HFFc6 (cell line): ENCODE results near the gene TBL2. TPM values are rescaled to one million over a fixed set of nuclear protein-coding genes. Genes with fewer than 3 reads are reported as not detected.
"Not testable (repeated sequence)": the region's sequence is repeated elsewhere in the genome, so short reads cannot be mapped to it uniquely, and the experiment has no call there.

Experiments used
- DNase-seq: peaks from one replicate; pipeline ENCODE4 v3.0.0-alpha.2; 2018
- H3K27ac Mint-ChIP-seq: 2 replicates; pipeline ENCODE4 v1.8.0; 2020; ENCODE audit warnings: mild to moderate bottlenecking, mixed read lengths
- H3K27me3 Mint-ChIP-seq: 2 replicates; pipeline ENCODE4 v1.8.0; 2021; ENCODE audit warnings: mild to moderate bottlenecking, moderate library complexity, mixed read lengths; ENCODE audit not compliant: insufficient read depth
- H3K36me3 Mint-ChIP-seq: 2 replicates; pipeline ENCODE4 v1.8.0; 2021; ENCODE audit warnings: low read depth, mixed read lengths
- H3K4me1 Mint-ChIP-seq: 2 replicates; pipeline ENCODE4 v1.8.0; 2020; ENCODE audit warnings: low read depth, mixed read lengths
- H3K4me3 Mint-ChIP-seq: 2 replicates; pipeline ENCODE4 v1.8.0; 2020; ENCODE audit warnings: mild to moderate bottlenecking, moderate library complexity, mixed read lengths
- H3K9me3 Mint-ChIP-seq: 2 replicates; pipeline ENCODE4 v1.8.0; 2020; ENCODE audit warnings: mild to moderate bottlenecking, mixed read lengths
- total RNA-seq, 6 experiments: library from RNA; stranded (reverse); fragmentation: NEBNext Ultra II Directional; extraction: Animal tissue kit (Norgen Biotek cat#: 25700); gene quantifications; 2 replicates in 1 of 6; 3 replicates in 5 of 6; pipeline ENCODE4 v1.2.3, GENCODE V29; 2021
- TF ChIP-seq, protein P1 (sequence below): fragments of 200-600 bp; sonication (generic); IDR thresholded peaks from 2 replicates; pipeline ENCODE4 v1.5.0; 2021; ENCODE audit warnings: antibody characterized with exemption, mild to moderate bottlenecking

The TBL2 gene
- total RNA-seq, 6 experiments from 2014 or later = 34.3 to 48.1 (median 38.8) TPM

DNA sequence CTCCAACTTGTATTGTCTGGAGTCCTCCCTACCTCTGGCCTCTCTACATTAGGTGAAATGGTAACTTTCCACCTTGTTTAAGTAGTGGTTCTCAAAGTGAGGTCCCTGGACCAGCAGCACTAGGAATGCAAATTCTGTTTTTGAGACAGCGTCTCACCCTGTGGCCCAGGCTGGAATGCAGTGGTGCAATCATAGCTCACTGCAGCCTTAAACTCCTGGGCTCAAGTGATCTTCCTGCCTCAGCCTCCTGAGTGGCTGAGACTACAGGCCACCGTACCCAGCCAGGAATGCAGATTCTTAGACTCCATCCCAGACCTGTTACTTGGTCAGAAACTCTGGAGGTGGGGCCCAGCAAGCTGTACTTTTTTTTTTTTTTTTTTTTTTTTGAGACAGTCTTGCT lies 6.8 kb upstream of the TBL2 start:
- Mint-ChIP-seq H3K27ac (no peak overlapping the region), H3K4me3 (no peak overlapping the region), H3K36me3 (no peaks in the 10 kb centered on the region), H3K4me1 (peaks cover 4% of the 10 kb centered on the region; the same call in 1 of the 2 replicates), H3K27me3 (peaks cover 6% of the 10 kb centered on the region), H3K9me3 (no peaks in the 10 kb centered on the region)
- DNase-seq = no peak
- TF ChIP-seq, protein P1, sequence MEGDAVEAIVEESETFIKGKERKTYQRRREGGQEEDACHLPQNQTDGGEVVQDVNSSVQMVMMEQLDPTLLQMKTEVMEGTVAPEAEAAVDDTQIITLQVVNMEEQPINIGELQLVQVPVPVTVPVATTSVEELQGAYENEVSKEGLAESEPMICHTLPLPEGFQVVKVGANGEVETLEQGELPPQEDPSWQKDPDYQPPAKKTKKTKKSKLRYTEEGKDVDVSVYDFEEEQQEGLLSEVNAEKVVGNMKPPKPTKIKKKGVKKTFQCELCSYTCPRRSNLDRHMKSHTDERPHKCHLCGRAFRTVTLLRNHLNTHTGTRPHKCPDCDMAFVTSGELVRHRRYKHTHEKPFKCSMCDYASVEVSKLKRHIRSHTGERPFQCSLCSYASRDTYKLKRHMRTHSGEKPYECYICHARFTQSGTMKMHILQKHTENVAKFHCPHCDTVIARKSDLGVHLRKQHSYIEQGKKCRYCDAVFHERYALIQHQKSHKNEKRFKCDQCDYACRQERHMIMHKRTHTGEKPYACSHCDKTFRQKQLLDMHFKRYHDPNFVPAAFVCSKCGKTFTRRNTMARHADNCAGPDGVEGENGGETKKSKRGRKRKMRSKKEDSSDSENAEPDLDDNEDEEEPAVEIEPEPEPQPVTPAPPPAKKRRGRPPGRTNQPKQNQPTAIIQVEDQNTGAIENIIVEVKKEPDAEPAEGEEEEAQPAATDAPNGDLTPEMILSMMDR = no peak

DNA sequence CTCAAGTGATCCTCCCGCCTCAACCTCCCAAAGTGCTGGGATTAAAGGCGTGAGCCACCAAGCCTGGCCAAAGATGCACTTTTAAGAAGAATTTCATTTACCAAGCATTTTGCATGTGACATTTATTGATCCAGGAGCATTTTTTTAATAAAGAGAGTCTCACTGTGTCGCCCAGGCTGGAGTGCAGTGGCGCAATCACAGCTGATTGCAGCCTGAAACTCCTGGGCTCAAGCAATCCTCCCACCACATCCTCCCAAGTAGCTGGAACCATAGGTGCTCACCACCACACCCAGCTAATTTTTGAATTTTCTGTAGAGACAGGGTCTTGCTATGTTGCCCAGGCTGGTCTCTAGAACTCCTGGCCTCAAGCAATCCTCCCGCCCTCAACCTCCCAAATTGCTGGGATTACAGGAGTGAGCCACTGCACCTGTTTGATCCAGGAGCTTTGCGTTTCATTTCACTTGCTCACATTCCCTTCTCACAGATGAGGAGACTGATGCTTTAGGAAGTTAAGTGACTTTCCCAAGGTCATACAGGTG lies 4.4 kb upstream of the TBL2 start:
- Mint-ChIP-seq H3K36me3 (peaks cover 6% of the 10 kb centered on the region; the same call in 1 of the 2 replicates), H3K4me3 (no peak overlapping the region), H3K4me1 (peaks cover 11% of the 10 kb centered on the region), H3K9me3 (no peaks in the 10 kb centered on the region; the same call in 1 of the 2 replicates), H3K27ac (no peak overlapping the region), H3K27me3 (peaks cover 8% of the 10 kb centered on the region)
- TF ChIP-seq, protein P1 = no peak
- no peak for DNase-seq

DNA sequence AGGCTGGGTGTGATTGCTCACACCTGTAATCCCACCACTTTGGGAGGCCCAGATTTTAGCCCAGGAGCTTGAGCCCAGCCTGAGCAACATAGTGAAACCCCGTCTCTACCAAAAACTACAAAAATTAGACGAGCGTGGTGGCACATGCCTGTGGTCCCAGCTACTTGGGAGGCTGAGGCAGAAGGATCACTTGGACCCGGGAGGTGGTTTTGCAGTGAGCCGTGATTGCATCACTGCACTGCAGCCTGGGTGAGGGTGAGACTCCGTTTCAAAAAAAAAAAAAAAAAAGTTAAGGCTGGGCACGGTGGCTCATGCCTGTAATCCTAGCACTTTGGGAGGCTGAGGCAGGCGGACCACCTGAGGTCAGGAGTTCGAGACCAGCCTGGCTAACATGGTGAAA lies 2.6 kb upstream of the TBL2 start:
- H3K27me3 Mint-ChIP-seq, H3K27ac Mint-ChIP-seq, DNase-seq, H3K4me3 Mint-ChIP-seq, H3K9me3 Mint-ChIP-seq: not testable (repeated sequence)
- peaks cover 19% of the 10 kb centered on the region for H3K4me1 Mint-ChIP-seq
- H3K36me3 Mint-ChIP-seq = peaks cover 12% of the 10 kb centered on the region

DNA sequence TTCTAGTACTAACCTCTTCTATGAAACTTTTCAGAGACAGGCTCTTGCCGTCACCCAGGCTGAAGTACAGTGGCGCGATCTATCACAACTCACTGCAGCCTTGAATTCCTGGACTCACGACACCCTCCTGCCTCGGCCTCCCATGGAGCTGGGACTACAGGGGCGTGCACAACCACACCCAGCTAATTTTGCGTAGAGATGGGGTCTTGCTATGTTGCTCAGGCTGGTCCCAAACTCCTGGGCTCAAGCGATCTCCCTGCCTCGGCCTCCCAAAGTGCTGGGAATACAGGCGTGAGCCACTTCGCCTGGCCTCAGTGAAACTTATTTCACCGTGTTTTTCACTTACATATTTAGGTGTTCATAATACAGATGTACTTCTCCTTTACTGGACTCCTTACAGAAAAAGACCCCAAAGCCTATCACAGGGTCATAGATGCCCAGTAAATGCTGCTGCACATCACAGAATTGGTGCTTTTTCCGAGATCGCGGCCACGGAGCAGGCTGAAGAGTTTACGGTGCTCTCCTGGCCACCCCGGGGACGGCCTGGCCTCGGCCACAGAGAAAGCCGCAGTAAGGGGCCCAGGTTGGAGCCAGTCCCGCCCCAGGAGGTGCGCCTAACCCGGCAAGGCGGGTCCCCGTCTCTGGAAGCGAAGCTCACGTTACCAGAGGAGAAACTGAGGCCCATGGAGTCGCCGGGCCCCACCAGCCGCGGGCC lies 595 bp downstream of the TBL2 start:
- peak overlapping the region; percentile 95 for H3K4me3 Mint-ChIP-seq
- no peak for DNase-seq
- TF ChIP-seq, protein P1 = no peak
- peaks cover 19% of the 10 kb centered on the region for H3K4me1 Mint-ChIP-seq
- no peaks in the 10 kb centered on the region; the same call in 1 of the 2 replicates for H3K9me3 Mint-ChIP-seq
- peaks cover 22% of the 10 kb centered on the region for H3K36me3 Mint-ChIP-seq
- peak overlapping the region; percentile 93 for H3K27ac Mint-ChIP-seq
- peaks cover 3% of the 10 kb centered on the region for H3K27me3 Mint-ChIP-seq

DNA sequence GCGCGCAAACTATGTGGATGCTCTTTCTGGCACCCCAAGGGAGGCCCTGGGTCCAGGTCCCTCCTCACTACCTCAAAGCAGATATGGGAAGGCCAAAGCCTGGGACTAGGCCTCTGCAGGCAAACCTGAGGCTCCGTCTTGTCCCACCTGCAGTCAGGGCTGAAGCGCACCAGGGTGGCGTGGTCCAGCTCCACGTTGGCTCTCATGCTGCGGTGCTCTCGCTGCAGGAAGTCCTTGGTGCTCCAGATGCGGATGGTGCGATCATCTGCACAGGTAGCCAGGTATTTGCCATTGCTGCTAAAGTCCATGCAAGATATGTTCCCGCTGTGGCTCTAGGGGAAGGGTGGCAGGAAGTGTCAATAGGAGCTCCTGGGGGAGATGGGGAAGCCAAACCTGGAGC lies 4.6 kb downstream of the TBL2 start:
- TF ChIP-seq, protein P1 = no peak
- H3K4me1 Mint-ChIP-seq = peaks cover 13% of the 10 kb centered on the region
- no peak overlapping the region for H3K27ac Mint-ChIP-seq
- peaks cover 39% of the 10 kb centered on the region for H3K36me3 Mint-ChIP-seq
- no peak overlapping the region for H3K4me3 Mint-ChIP-seq
- no peak for DNase-seq
- H3K9me3 Mint-ChIP-seq = no peaks in the 10 kb centered on the region; the same call in 1 of the 2 replicates
- H3K27me3 Mint-ChIP-seq = 0 out of 2 replicates have a peak, but pooled peaks cover 1% of the 10 kb centered on the region

DNA sequence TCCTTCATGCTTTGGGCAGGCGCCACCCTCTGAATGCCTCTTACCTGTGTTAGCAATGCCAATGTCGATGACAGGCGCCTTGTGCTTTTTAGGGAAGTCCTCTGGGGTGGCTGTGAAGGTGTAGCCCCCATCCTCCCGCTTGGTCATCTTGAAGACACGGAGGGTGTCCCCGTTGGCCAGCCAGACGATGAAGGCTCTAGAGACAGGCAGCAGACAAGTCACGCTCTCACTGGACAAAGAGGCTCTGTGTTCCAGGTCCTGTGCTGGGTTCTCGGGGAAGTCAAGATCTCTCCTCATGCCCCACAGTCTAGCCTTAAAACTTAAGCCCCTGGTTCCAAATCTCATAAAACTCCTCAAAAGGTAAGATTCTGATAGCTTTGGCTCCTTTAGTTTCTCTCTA lies 5.1 kb downstream of the TBL2 start:
- TF ChIP-seq, protein P1 = no peak
- no peak overlapping the region for H3K4me3 Mint-ChIP-seq
- H3K36me3 Mint-ChIP-seq = peaks cover 39% of the 10 kb centered on the region
- 0 out of 2 replicates have a peak, but pooled peaks cover under 1% of the 10 kb centered on the region for H3K27me3 Mint-ChIP-seq
- no peaks in the 10 kb centered on the region for H3K9me3 Mint-ChIP-seq
- no peak for DNase-seq
- H3K4me1 Mint-ChIP-seq = peaks cover 10% of the 10 kb centered on the region
- no peak overlapping the region for H3K27ac Mint-ChIP-seq
